Smooth muscle cell (in vitro differentiated cells): ENCODE measurements around the gene P2RY6. TPM values are rescaled to one million over a fixed set of nuclear protein-coding genes. Genes with fewer than 3 reads are reported as not detected.

ENCODE experiments used
- DNase-seq: peaks from one replicate; lab custom pipeline; 2025; ENCODE audit not compliant: unreplicated experiment; lab: John Stamatoyannopoulos, UW
- H2AFZ ChIP-seq: fragments of 200-600 bp; sonication (generic); 2 replicates; pipeline ENCODE4 v1.6.0; 2016; ENCODE audit warnings: antibody characterized with exemption, low read depth, mild to moderate bottlenecking
- H3F3A ChIP-seq: fragments of 200-600 bp; sonication (generic); 2 replicates; pipeline ENCODE4 v1.6.0; 2017; ENCODE audit warnings: antibody characterized with exemption, low read depth
- H3K27ac ChIP-seq: fragments of 200-600 bp; sonication (generic); 2 replicates; pipeline ENCODE4 v1.5.1; 2016; ENCODE audit warnings: low read depth, mild to moderate bottlenecking
- H3K27me3 ChIP-seq: fragments of 200-600 bp; sonication (generic); 2 replicates; pipeline ENCODE4 v1.6.1; 2016; ENCODE audit warnings: low read depth, mild to moderate bottlenecking
- H3K36me3 ChIP-seq: fragments of 200-600 bp; sonication (generic); 2 replicates; pipeline ENCODE4 v1.5.1; 2016; ENCODE audit warnings: low read depth
- H3K4me1 ChIP-seq: fragments of 200-600 bp; sonication (generic); 2 replicates; pipeline ENCODE4 v1.5.1; 2016; ENCODE audit warnings: low read depth
- H3K4me2 ChIP-seq: fragments of 200-600 bp; sonication (generic); 2 replicates; pipeline ENCODE4 v1.6.0; 2016; ENCODE audit warnings: mild to moderate bottlenecking
- H3K4me3 ChIP-seq: fragments of 200-600 bp; sonication (generic); 2 replicates; pipeline ENCODE4 v1.5.1; 2016; ENCODE audit warnings: mild to moderate bottlenecking
- H3K79me2 ChIP-seq: fragments of 200-600 bp; sonication (generic); 2 replicates; pipeline ENCODE4 v1.6.0; 2016; ENCODE audit warnings: low read depth, mild to moderate bottlenecking
- H3K9ac ChIP-seq: fragments of 200-600 bp; sonication (generic); 2 replicates; pipeline ENCODE4 v1.6.0; 2016; ENCODE audit warnings: low read depth
- H3K9me3 ChIP-seq: fragments of 200-600 bp; sonication (generic); replicated peaks from 2 replicates; pipeline ENCODE4 v1.5.1; 2016; ENCODE audit warnings: low read depth
- H4K20me1 ChIP-seq: fragments of 200-600 bp; sonication (generic); 2 replicates; pipeline ENCODE4 v1.6.0; 2016; ENCODE audit warnings: low read depth
- WGBS: methylation state at CpG from one replicate; pipeline ENCODE4 v1.1.7; 2016; ENCODE audit warnings: low lambda C conversion rate; 5-methylcytosine and 5-hydroxymethylcytosine counted together
- polyA plus RNA-seq: library from polyadenylated mRNA; unstranded; fragments of >200 nt; fragmentation: Nextera tagmentation; extraction: Ambion mirVana; gene quantifications from 2 replicates; pipeline ENCODE4 v1.2.1, GENCODE V29; 2016
- total RNA-seq: library from RNA; depleted of rRNA; stranded (reverse); fragments of >200 nt; gene quantifications from 2 replicates; pipeline ENCODE4 v1.2.3, GENCODE V29; 2014
- TF ChIP-seq, protein P1 (sequence below): fragments of 200-600 bp; sonication (generic); IDR thresholded peaks from 2 replicates; pipeline ENCODE4 v1.5.1; 2017; ENCODE audit warnings: borderline replicate concordance, mild to moderate bottlenecking, antibody characterized with exemption; ENCODE audit not compliant: insufficient read depth, poor library complexity, severe bottlenecking

Gene P2RY6
- total and polyA plus RNA-seq, 2 experiments from 2014 or later, result 3.7 to 13.8 TPM

DNA sequence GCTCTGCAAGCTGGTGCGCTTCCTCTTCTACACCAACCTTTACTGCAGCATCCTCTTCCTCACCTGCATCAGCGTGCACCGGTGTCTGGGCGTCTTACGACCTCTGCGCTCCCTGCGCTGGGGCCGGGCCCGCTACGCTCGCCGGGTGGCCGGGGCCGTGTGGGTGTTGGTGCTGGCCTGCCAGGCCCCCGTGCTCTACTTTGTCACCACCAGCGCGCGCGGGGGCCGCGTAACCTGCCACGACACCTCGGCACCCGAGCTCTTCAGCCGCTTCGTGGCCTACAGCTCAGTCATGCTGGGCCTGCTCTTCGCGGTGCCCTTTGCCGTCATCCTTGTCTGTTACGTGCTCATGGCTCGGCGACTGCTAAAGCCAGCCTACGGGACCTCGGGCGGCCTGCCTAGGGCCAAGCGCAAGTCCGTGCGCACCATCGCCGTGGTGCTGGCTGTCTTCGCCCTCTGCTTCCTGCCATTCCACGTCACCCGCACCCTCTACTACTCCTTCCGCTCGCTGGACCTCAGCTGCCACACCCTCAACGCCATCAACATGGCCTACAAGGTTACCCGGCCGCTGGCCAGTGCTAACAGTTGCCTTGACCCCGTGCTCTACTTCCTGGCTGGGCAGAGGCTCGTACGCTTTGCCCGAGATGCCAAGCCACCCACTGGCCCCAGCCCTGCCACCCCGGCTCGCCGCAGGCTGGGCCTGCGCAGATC is 37.5 kb upstream of the P2RY6 start:
- TF ChIP-seq, protein P1, sequence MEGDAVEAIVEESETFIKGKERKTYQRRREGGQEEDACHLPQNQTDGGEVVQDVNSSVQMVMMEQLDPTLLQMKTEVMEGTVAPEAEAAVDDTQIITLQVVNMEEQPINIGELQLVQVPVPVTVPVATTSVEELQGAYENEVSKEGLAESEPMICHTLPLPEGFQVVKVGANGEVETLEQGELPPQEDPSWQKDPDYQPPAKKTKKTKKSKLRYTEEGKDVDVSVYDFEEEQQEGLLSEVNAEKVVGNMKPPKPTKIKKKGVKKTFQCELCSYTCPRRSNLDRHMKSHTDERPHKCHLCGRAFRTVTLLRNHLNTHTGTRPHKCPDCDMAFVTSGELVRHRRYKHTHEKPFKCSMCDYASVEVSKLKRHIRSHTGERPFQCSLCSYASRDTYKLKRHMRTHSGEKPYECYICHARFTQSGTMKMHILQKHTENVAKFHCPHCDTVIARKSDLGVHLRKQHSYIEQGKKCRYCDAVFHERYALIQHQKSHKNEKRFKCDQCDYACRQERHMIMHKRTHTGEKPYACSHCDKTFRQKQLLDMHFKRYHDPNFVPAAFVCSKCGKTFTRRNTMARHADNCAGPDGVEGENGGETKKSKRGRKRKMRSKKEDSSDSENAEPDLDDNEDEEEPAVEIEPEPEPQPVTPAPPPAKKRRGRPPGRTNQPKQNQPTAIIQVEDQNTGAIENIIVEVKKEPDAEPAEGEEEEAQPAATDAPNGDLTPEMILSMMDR, result no peak
- no peaks in the 10 kb centered on the region for H3K79me2 ChIP-seq
- DNase-seq, result no peak
- no peaks in the 10 kb centered on the region for H3K9me3 ChIP-seq
- H3K9ac ChIP-seq, result no peak overlapping the region
- 95% methylated on average over 56 of the region's 56 CpGs for WGBS
- H3K27me3 ChIP-seq, result no peaks in the 10 kb centered on the region
- H3K36me3 ChIP-seq, result no peaks in the 10 kb centered on the region
- no peak overlapping the region for H3K27ac ChIP-seq
- no peak overlapping the region for H3K4me2 ChIP-seq
- H3K4me3 ChIP-seq, result no peak overlapping the region
- H2AFZ ChIP-seq, result no peak overlapping the region
- H3K4me1 ChIP-seq, result no peaks in the 10 kb centered on the region
- H4K20me1 ChIP-seq, result no peaks in the 10 kb centered on the region
- H3F3A ChIP-seq, result no peaks in the 10 kb centered on the region

DNA sequence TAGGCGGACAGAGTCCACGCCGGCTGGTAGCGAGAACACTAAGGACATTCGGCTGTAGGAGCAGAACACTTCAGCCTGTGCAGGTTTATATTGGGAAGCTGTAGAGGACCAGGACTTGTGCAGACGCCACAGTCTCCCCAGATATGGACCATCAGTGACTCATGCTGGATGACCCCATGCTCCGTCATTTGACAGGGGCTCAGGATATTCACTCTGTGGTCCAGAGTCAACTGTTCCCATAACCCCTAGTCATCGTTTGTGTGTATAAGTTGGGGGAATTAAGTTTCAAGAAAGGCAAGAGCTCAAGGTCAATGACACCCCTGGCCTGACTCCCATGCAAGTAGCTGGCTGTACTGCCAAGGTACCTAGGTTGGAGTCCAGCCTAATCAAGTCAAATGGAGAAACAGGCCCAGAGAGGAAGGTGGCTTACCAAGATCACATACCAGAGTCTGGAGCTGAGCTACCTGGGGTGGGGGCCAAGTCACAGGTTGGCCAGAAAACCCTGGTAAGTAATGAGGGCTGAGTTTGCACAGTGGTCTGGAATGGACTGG is 36.8 kb upstream of the P2RY6 start:
- H3K27me3 ChIP-seq, result no peaks in the 10 kb centered on the region
- no peaks in the 10 kb centered on the region for H3K79me2 ChIP-seq
- no peaks in the 10 kb centered on the region for H3K36me3 ChIP-seq
- H4K20me1 ChIP-seq, result no peaks in the 10 kb centered on the region
- no peaks in the 10 kb centered on the region for H3K4me1 ChIP-seq
- no peaks in the 10 kb centered on the region for H3F3A ChIP-seq
- TF ChIP-seq, protein P1, result no peak
- H3K9me3 ChIP-seq, result no peaks in the 10 kb centered on the region
- WGBS, result 82% methylated on average over 8 of the region's 8 CpGs
- DNase-seq, result no peak
- H3K4me3 ChIP-seq, result no peak overlapping the region
- no peak overlapping the region for H2AFZ ChIP-seq
- H3K4me2 ChIP-seq, result no peak overlapping the region
- no peak overlapping the region for H3K9ac ChIP-seq
- H3K27ac ChIP-seq, result no peak overlapping the region

DNA sequence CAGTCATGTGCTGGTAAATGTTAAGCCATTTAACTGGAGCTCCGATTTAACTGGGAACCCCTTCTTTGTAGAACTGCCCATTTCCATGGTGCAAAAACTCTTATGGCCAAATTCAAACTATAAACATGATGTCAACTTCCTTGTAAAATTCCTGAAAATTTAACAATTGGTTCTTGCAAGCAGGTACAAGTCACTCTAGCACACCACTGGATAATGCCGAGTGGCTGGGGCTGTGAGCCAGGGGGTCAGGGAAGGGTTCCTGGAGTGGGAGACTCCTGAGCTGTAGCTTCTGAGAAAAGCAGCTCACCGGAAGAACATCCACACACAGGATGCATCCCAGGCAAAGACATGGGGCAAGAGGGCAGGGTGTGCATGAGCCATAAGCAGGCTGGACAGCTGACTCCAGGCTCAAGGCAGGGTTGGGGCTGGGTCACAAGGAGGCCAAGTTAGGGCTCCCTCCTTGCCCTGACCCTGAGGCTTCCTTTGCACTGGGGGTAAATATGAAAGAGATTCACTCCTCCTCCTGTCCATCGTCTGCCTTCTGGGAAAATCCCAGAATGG is 35.9 kb upstream of the P2RY6 start:
- no peaks in the 10 kb centered on the region for H3K9me3 ChIP-seq
- H3K4me1 ChIP-seq, result no peaks in the 10 kb centered on the region
- DNase-seq, result no peak
- 94% methylated on average over 4 of the region's 4 CpGs for WGBS
- no peak overlapping the region for H2AFZ ChIP-seq
- no peak overlapping the region for H3K9ac ChIP-seq
- no peak overlapping the region for H3K4me3 ChIP-seq
- no peaks in the 10 kb centered on the region for H3K36me3 ChIP-seq
- H3K4me2 ChIP-seq, result no peak overlapping the region
- no peaks in the 10 kb centered on the region for H3K27me3 ChIP-seq
- TF ChIP-seq, protein P1, result no peak
- H4K20me1 ChIP-seq, result no peaks in the 10 kb centered on the region
- no peak overlapping the region for H3K27ac ChIP-seq
- H3K79me2 ChIP-seq, result no peaks in the 10 kb centered on the region
- no peaks in the 10 kb centered on the region for H3F3A ChIP-seq
